ENCODE measurements around the gene OMP.

OMP gene

GRCh38 chr11:77089004-77089545 lies 13.6 kb upstream of the OMP start:
- Histone ChIP-seq H3K4me3 (ENCODE audit: low read depth, low read length) (no peak overlapping the region), H3K27ac (ENCODE audit: low read depth, low read length) (no peak overlapping the region), H3K36me3 (ENCODE audit: insufficient read depth, low read length) (no peaks in the 10 kb centered on the region), H2AFZ (ENCODE audit: low read length, unreplicated experiment) (no peak overlapping the region), H3K79me2 (ENCODE audit: control insufficient read depth, insufficient read depth, low read length, unreplicated experiment) (no peaks in the 10 kb centered on the region), H3K27me3 (ENCODE audit: insufficient read depth, low read length) (no peaks in the 10 kb centered on the region), H3K4me1 (ENCODE audit: control insufficient read depth, insufficient read depth, low read length, unreplicated experiment) (no peaks in the 10 kb centered on the region)

GRCh38 chr11:77090046-77090372 lies 12.6 kb upstream of the OMP start:
- Histone ChIP-seq H3K4me3 (ENCODE audit: low read depth, low read length) (no peak overlapping the region), H3K4me1 (ENCODE audit: control insufficient read depth, insufficient read depth, low read length, unreplicated experiment) (no peaks in the 10 kb centered on the region), H3K79me2 (ENCODE audit: control insufficient read depth, insufficient read depth, low read length, unreplicated experiment) (no peaks in the 10 kb centered on the region), H3K27me3 (ENCODE audit: insufficient read depth, low read length) (no peaks in the 10 kb centered on the region), H2AFZ (ENCODE audit: low read length, unreplicated experiment) (no peak overlapping the region), H3K36me3 (ENCODE audit: insufficient read depth, low read length) (no peaks in the 10 kb centered on the region), H3K27ac (ENCODE audit: low read depth, low read length) (no peak overlapping the region)

GRCh38 chr11:77090373-77091111 lies 12.1 kb upstream of the OMP start:
- Histone ChIP-seq H2AFZ (ENCODE audit: low read length, unreplicated experiment) (no peak overlapping the region), H3K27me3 (ENCODE audit: insufficient read depth, low read length) (no peaks in the 10 kb centered on the region), H3K79me2 (ENCODE audit: control insufficient read depth, insufficient read depth, low read length, unreplicated experiment) (no peaks in the 10 kb centered on the region), H3K4me3 (ENCODE audit: low read depth, low read length) (no peak overlapping the region), H3K36me3 (ENCODE audit: insufficient read depth, low read length) (no peaks in the 10 kb centered on the region), H3K4me1 (ENCODE audit: control insufficient read depth, insufficient read depth, low read length, unreplicated experiment) (no peaks in the 10 kb centered on the region), H3K27ac (ENCODE audit: low read depth, low read length) (no peak overlapping the region)

- Histone ChIP-seq H3K36me3 (ENCODE audit: insufficient read depth, low read length) (no peaks in the 10 kb centered on the region), H3K4me1 (ENCODE audit: control insufficient read depth, insufficient read depth, low read length, unreplicated experiment) (no peaks in the 10 kb centered on the region), H3K27me3 (ENCODE audit: insufficient read depth, low read length) (no peaks in the 10 kb centered on the region), H3K4me3 (ENCODE audit: low read depth, low read length) (no peak overlapping the region), H2AFZ (ENCODE audit: low read length, unreplicated experiment) (no peak overlapping the region), H3K79me2 (ENCODE audit: control insufficient read depth, insufficient read depth, low read length, unreplicated experiment) (no peaks in the 10 kb centered on the region), H3K27ac (ENCODE audit: low read depth, low read length) (no peak overlapping the region)
Observed at GRCh38 chr11:77091146-77091940, 11.3 kb upstream of the OMP start.

- H3K4me1 ChIP-seq (ENCODE audit: control insufficient read depth, insufficient read depth, low read length, unreplicated experiment), result no peaks in the 10 kb centered on the region
- H3K79me2 ChIP-seq (ENCODE audit: control insufficient read depth, insufficient read depth, low read length, unreplicated experiment), result no peaks in the 10 kb centered on the region
- H3K4me3 ChIP-seq (ENCODE audit: low read depth, low read length), result no peak overlapping the region
- no peak overlapping the region for H3K27ac ChIP-seq (ENCODE audit: low read depth, low read length)
- no peak overlapping the region for H2AFZ ChIP-seq (ENCODE audit: low read length, unreplicated experiment)
- H3K27me3 ChIP-seq (ENCODE audit: insufficient read depth, low read length), result no peaks in the 10 kb centered on the region
- no peaks in the 10 kb centered on the region for H3K36me3 ChIP-seq (ENCODE audit: insufficient read depth, low read length)
Observed at GRCh38 chr11:77092382-77092781, 10.3 kb upstream of the OMP start.

GRCh38 chr11:77093056-77093891 lies 9.4 kb upstream of the OMP start:
- Histone ChIP-seq H3K36me3 (ENCODE audit: insufficient read depth, low read length) (no peaks in the 10 kb centered on the region), H3K27ac (ENCODE audit: low read depth, low read length) (no peak overlapping the region), H3K4me3 (ENCODE audit: low read depth, low read length) (no peak overlapping the region), H3K79me2 (ENCODE audit: control insufficient read depth, insufficient read depth, low read length, unreplicated experiment) (no peaks in the 10 kb centered on the region), H3K4me1 (ENCODE audit: control insufficient read depth, insufficient read depth, low read length, unreplicated experiment) (no peaks in the 10 kb centered on the region), H2AFZ (ENCODE audit: low read length, unreplicated experiment) (no peak overlapping the region), H3K27me3 (ENCODE audit: insufficient read depth, low read length) (no peaks in the 10 kb centered on the region)

- H2AFZ ChIP-seq (ENCODE audit: low read length, unreplicated experiment), result no peak overlapping the region
- no peaks in the 10 kb centered on the region for H3K27me3 ChIP-seq (ENCODE audit: insufficient read depth, low read length)
- no peaks in the 10 kb centered on the region for H3K36me3 ChIP-seq (ENCODE audit: insufficient read depth, low read length)
- no peak overlapping the region for H3K4me3 ChIP-seq (ENCODE audit: low read depth, low read length)
- H3K4me1 ChIP-seq (ENCODE audit: control insufficient read depth, insufficient read depth, low read length, unreplicated experiment), result no peaks in the 10 kb centered on the region
- no peaks in the 10 kb centered on the region for H3K79me2 ChIP-seq (ENCODE audit: control insufficient read depth, insufficient read depth, low read length, unreplicated experiment)
- no peak overlapping the region for H3K27ac ChIP-seq (ENCODE audit: low read depth, low read length)
Observed at GRCh38 chr11:77093987-77094840, 8.4 kb upstream of the OMP start.

GRCh38 chr11:77094841-77095365 lies 7.7 kb upstream of the OMP start:
- H3K79me2 ChIP-seq (ENCODE audit: control insufficient read depth, insufficient read depth, low read length, unreplicated experiment), result no peaks in the 10 kb centered on the region
- H2AFZ ChIP-seq (ENCODE audit: low read length, unreplicated experiment), result no peak overlapping the region
- H3K27me3 ChIP-seq (ENCODE audit: insufficient read depth, low read length), result no peaks in the 10 kb centered on the region
- H3K4me3 ChIP-seq (ENCODE audit: low read depth, low read length), result no peak overlapping the region
- no peaks in the 10 kb centered on the region for H3K36me3 ChIP-seq (ENCODE audit: insufficient read depth, low read length)
- no peak overlapping the region for H3K27ac ChIP-seq (ENCODE audit: low read depth, low read length)
- no peaks in the 10 kb centered on the region for H3K4me1 ChIP-seq (ENCODE audit: control insufficient read depth, insufficient read depth, low read length, unreplicated experiment)

- Histone ChIP-seq H3K27me3 (ENCODE audit: insufficient read depth, low read length) (no peaks in the 10 kb centered on the region), H3K36me3 (ENCODE audit: insufficient read depth, low read length) (no peaks in the 10 kb centered on the region), H3K79me2 (ENCODE audit: control insufficient read depth, insufficient read depth, low read length, unreplicated experiment) (no peaks in the 10 kb centered on the region), H3K4me1 (ENCODE audit: control insufficient read depth, insufficient read depth, low read length, unreplicated experiment) (no peaks in the 10 kb centered on the region), H3K27ac (ENCODE audit: low read depth, low read length) (no peak overlapping the region), H2AFZ (ENCODE audit: low read length, unreplicated experiment) (no peak overlapping the region), H3K4me3 (ENCODE audit: low read depth, low read length) (no peak overlapping the region)
Observed at GRCh38 chr11:77095551-77096490, 6.8 kb upstream of the OMP start.

All from ACC112 (cell line).